HG03354 (cell line): Measurements from ENCODE around the gene NKX2-8.
"Not testable (repeated sequence)": the region's sequence is repeated elsewhere in the genome, so short reads cannot be mapped to it uniquely, and the experiment has no call there.

ENCODE experiments used
- ATAC-seq: cut with Tn5 transposase; IDR thresholded peaks from one replicate; pipeline ENCODE4 v1.9.1; 2021; ENCODE audit warnings: mild to moderate bottlenecking; ENCODE audit not compliant: unreplicated experiment, poor library complexity, severe bottlenecking

The NKX2-8 gene

GRCh38 chr14:36580856-36581831, 1.3 kb downstream of the NKX2-8 start:
- ATAC-seq, result no peak

- ATAC-seq, result no peak
Observed at GRCh38 chr14:36580141-36580855, 2.1 kb downstream of the NKX2-8 start.

GRCh38 chr14:36579573-36580140, 2.8 kb downstream of the NKX2-8 start:
- ATAC-seq, result no peak

- ATAC-seq, result no peak
Observed at GRCh38 chr14:36579001-36579555, 3.3 kb downstream of the NKX2-8 start.

GRCh38 chr14:36570065-36570464, 12.3 kb downstream of the NKX2-8 start:
- ATAC-seq, result no peak

GRCh38 chr14:36556811-36557433, 25.5 kb downstream of the NKX2-8 start:
- ATAC-seq, result peak; percentile 53

- ATAC-seq, result no peak
Observed at GRCh38 chr14:36555998-36556743, 26.2 kb downstream of the NKX2-8 start.

- peak; percentile 63 for ATAC-seq
Observed at GRCh38 chr14:36553656-36554260, 28.7 kb downstream of the NKX2-8 start.

GRCh38 chr14:36550899-36551298, 31.5 kb downstream of the NKX2-8 start:
- no peak for ATAC-seq

GRCh38 chr14:36544280-36544679, 38.1 kb downstream of the NKX2-8 start:
- not testable (repeated sequence) for ATAC-seq

- ATAC-seq, result no peak
Observed at GRCh38 chr14:36538051-36538450, 44.4 kb downstream of the NKX2-8 start.
